HG02623 (cell line): ENCODE results near the gene ATAD5.
"Not testable (repeated sequence)": the region's sequence is repeated elsewhere in the genome, so short reads cannot be mapped to it uniquely, and the experiment has no call there.

Experiments used
- ATAC-seq: cut with Tn5 transposase; IDR thresholded peaks from one replicate; pipeline ENCODE4 v1.9.1; 2021; ENCODE audit warnings: moderate library complexity; ENCODE audit not compliant: unreplicated experiment

Gene ATAD5

GRCh38 chr17:30821871-30822723 lies 9.7 kb upstream of the ATAD5 start:
- no peak for ATAC-seq

- not testable (repeated sequence) for ATAC-seq
Measured at GRCh38 chr17:30822919-30823318, 8.8 kb upstream of the ATAD5 start.

- ATAC-seq: no peak
Measured at GRCh38 chr17:30823421-30823820, 8.3 kb upstream of the ATAD5 start.

- ATAC-seq: peak; percentile 12
Measured at GRCh38 chr17:30824002-30824355, 7.8 kb upstream of the ATAD5 start.

- ATAC-seq: peak; percentile 82
Measured at GRCh38 chr17:30824356-30825145, 7.2 kb upstream of the ATAD5 start, which contains the start of gene CRLF3. TSS of gene CRLF3 (minus strand) at chr17:30824692. CDS start at chr17:30824651, 41 bp downstream.

GRCh38 chr17:30827082-30827481 lies 4.7 kb upstream of the ATAD5 start:
- no peak for ATAC-seq

- no peak for ATAC-seq
Measured at GRCh38 chr17:30829022-30829421, 2.7 kb upstream of the ATAD5 start.

- no peak for ATAC-seq
Measured at GRCh38 chr17:30831257-30831656, 509 bp upstream of the ATAD5 start.

GRCh38 chr17:30832438-30833124 lies 815 bp downstream of the ATAD5 start:
- no peak for ATAC-seq

- no peak for ATAC-seq
Measured at GRCh38 chr17:30838202-30838807, 6.5 kb downstream of the ATAD5 start.

- no peak for ATAC-seq
Measured at GRCh38 chr17:30840771-30841170, 9.0 kb downstream of the ATAD5 start.

GRCh38 chr17:30848021-30848420 lies 16.3 kb downstream of the ATAD5 start:
- ATAC-seq: no peak

- no peak for ATAC-seq
Measured at GRCh38 chr17:30854146-30854545, 22.4 kb downstream of the ATAD5 start.

- ATAC-seq: no peak
Measured at GRCh38 chr17:30858556-30859250, 26.9 kb downstream of the ATAD5 start.

- ATAC-seq: no peak
Measured at GRCh38 chr17:30864636-30865035, 32.9 kb downstream of the ATAD5 start.

- ATAC-seq: no peak
Measured at GRCh38 chr17:30869005-30869404, 37.2 kb downstream of the ATAD5 start.

- no peak for ATAC-seq
Measured at GRCh38 chr17:30886187-30886586, 54.4 kb downstream of the ATAD5 start.

GRCh38 chr17:30894236-30894635 lies 62.5 kb downstream of the ATAD5 start:
- no peak for ATAC-seq

GRCh38 chr17:30897311-30897710 lies 65.5 kb downstream of the ATAD5 start:
- no peak for ATAC-seq

- no peak for ATAC-seq
Measured at GRCh38 chr17:30905742-30906100, 74.0 kb downstream of the ATAD5 start.
